ENCODE measurements around the gene CRTAC1.

The CRTAC1 gene

DNA sequence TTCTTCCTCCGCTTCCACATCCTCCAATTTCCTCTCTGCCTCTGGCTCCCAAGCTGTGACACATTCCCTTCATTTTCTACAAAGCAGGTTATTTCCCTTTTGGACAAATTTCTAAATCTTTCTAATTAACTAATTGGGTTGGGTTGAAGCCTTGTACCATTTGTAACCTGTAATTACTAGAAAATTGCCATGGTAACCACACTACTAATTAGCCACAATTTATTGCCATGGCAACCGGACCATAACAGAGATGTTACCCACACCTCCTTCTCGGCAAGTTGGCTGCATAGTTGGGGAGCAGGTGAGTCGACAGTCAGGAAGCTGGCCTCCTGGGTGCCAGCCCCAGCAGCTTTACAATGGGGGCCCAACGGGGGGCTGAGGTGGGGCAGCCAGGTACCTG lies 119.2 kb downstream of the CRTAC1 start:
- TF ChIP-seq, protein P1, sequence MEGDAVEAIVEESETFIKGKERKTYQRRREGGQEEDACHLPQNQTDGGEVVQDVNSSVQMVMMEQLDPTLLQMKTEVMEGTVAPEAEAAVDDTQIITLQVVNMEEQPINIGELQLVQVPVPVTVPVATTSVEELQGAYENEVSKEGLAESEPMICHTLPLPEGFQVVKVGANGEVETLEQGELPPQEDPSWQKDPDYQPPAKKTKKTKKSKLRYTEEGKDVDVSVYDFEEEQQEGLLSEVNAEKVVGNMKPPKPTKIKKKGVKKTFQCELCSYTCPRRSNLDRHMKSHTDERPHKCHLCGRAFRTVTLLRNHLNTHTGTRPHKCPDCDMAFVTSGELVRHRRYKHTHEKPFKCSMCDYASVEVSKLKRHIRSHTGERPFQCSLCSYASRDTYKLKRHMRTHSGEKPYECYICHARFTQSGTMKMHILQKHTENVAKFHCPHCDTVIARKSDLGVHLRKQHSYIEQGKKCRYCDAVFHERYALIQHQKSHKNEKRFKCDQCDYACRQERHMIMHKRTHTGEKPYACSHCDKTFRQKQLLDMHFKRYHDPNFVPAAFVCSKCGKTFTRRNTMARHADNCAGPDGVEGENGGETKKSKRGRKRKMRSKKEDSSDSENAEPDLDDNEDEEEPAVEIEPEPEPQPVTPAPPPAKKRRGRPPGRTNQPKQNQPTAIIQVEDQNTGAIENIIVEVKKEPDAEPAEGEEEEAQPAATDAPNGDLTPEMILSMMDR (IDR thresholded peaks at IDR 0.05; ENCODE audit: borderline replicate concordance, insufficient read depth, low read depth, low read length), result no peak
- H3K4me3 ChIP-seq (ENCODE audit: low read depth, low read length), result no peak overlapping the region

DNA sequence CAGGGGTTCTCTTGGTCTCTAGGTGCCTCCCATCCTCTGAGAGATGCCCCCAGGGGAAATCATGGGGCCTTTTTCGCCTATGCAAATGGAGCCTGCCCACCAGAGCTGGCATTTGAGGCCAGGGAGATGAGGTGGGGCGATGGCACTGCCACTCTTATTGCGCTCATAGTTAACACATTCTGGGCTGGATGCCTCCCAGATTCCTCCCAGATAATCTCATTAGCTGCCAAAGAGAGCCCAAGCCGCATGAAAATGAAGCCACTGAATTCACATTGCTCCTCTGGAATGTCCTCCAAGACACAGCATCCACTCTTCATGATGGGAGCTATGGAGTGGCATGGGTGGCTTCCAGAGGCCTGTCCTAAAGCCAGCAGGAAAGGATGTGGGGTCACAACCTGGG lies 119.8 kb downstream of the CRTAC1 start:
- no peak overlapping the region for H3K4me3 ChIP-seq (ENCODE audit: low read depth, low read length)
- TF ChIP-seq, protein P1 (IDR thresholded peaks at IDR 0.05; ENCODE audit: borderline replicate concordance, insufficient read depth, low read depth, low read length), result no peak

DNA sequence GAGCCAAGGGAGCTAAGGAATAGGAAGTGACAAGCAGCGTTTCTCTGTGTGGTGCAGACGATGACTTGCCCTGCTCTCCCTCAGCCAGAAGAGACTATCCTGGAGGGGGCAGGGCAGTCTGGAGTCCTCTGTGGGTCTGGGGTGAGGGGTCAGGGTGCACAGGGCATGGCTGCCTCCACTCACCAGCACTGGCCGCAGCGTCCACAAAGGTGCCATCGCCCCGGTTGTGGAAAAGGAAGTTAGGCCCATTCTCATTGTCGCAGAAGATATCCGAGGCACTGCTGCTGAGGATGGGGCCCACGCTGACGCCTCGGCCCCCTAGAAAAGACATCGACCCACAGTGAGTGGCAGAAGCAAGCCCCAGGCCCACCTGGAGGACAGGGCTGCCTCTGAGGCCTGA lies 122.6 kb downstream of the CRTAC1 start:
- TF ChIP-seq, protein P1 (IDR thresholded peaks at IDR 0.05; ENCODE audit: borderline replicate concordance, insufficient read depth, low read depth, low read length), result no peak
- no peak overlapping the region for H3K4me3 ChIP-seq (ENCODE audit: low read depth, low read length)

DNA sequence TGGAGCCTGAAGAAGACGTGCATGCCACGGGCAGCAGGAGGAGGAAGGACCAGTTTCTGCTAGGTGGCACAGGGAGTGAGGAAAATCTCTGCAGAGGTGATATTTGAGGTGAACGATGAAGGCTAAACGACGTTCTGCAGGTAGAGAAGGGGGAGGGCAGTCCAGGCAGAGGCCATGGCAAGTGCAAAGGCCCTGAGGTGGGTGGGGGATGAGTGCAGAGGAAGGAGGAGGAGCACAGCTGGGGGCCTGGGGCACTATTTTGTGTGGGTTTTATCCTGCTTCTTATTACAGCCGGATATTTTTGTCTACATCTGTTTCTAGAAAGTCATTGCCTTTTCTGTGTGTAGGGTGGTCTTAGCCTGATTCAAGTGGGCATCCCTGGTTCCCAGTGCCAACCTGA lies 123.2 kb downstream of the CRTAC1 start:
- TF ChIP-seq, protein P1 (IDR thresholded peaks at IDR 0.05; ENCODE audit: borderline replicate concordance, insufficient read depth, low read depth, low read length), result no peak
- H3K4me3 ChIP-seq (ENCODE audit: low read depth, low read length), result no peak overlapping the region

DNA sequence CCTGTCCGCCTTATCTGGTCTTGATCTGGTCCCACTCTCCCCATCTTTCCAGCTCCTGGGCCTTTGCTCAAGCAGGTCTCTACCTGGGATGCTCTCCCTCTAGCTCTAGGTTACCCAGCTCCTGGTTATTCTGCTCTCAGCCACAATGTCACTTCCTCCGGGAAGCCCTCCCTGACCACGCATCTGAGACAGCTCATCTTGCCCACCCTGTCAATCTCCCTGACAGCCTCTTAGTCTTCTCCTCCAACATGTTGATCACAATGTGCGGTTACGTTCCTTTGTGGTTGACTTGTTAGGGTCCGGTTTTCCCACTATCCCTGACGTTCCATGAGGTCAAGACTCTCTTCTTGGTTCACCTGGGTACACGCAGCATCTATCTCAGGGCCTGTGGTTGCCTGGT lies 125.1 kb downstream of the CRTAC1 start:
- H3K4me3 ChIP-seq (ENCODE audit: low read depth, low read length), result no peak overlapping the region
- TF ChIP-seq, protein P1 (IDR thresholded peaks at IDR 0.05; ENCODE audit: borderline replicate concordance, insufficient read depth, low read depth, low read length), result no peak

DNA sequence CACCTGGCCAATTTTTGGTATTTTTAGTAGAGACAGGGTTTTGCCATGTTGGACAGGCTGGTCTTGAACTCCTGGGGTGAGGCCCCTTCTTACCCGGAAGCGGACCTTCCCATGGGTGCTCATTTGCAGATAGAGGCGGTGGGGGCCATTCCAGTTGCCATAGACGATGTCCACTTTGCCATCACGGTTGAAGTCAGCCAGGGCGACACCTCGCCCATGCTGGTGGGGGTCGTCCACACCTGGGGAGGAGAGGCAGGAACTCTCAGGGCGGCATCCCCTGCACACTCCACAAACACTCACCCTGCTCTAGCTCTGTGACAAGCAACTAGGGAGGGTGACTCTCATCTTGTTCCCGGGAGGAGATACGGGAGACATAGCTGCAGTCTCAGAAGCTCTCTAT lies 125.8 kb downstream of the CRTAC1 start:
- H3K4me3 ChIP-seq (ENCODE audit: low read depth, low read length), result no peak overlapping the region
- TF ChIP-seq, protein P1 (IDR thresholded peaks at IDR 0.05; ENCODE audit: borderline replicate concordance, insufficient read depth, low read depth, low read length), result no peak

DNA sequence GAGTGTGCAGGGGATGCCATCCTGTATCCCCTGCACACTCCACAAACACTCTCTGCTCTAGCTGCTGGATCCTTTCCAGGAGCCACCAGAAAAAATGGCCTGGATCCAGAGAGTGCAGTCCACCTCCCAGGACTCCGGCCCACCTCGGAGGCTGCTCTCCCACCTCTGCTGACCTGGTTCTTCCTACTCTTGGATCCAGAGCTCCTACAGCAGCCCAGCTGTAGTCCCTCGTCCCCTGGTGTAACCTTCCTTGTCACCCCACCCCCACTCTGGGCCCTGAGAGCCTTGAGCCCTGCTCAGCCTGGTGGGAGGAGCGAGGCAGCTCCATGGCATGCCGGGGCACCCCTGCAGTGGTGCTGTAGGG lies 126.4 kb downstream of the CRTAC1 start:
- H3K4me3 ChIP-seq (ENCODE audit: low read depth, low read length), result no peak overlapping the region
- TF ChIP-seq, protein P1 (IDR thresholded peaks at IDR 0.05; ENCODE audit: borderline replicate concordance, insufficient read depth, low read depth, low read length), result no peak

Measured in GM12875 (cell line).